DMS79 treated with DMSO at 0.1 percent for 48 hours (cell line): Measurements from ENCODE around the gene CPNE9.

Experiments
- DNase-seq: peaks from one replicate; lab custom pipeline; 2025; lab: John Stamatoyannopoulos, UW

Gene CPNE9

GRCh38 chr3:9703736-9704346 is at the start of gene CPNE9:
CPNE9 (plus strand) TSS chr3:9703833; CDS start chr3:9703997, 164 bp downstream.
- DNase-seq = no peak

- DNase-seq = no peak
These were observed 43.8 kb upstream of the CPNE9 start for GRCh38 chr3:9659849-9660248.

GRCh38 chr3:9660972-9661371 is 42.7 kb upstream of the CPNE9 start:
- DNase-seq = no peak

- no peak for DNase-seq
These were observed 39.4 kb upstream of the CPNE9 start for GRCh38 chr3:9664119-9664751.

- no peak for DNase-seq
These were observed 36.8 kb upstream of the CPNE9 start for GRCh38 chr3:9666704-9667445.

- DNase-seq = no peak
These were observed 34.4 kb upstream of the CPNE9 start for GRCh38 chr3:9669277-9669676.

GRCh38 chr3:9669720-9670432 is 33.8 kb upstream of the CPNE9 start:
- DNase-seq = no peak

- no peak for DNase-seq
These were observed 30.6 kb upstream of the CPNE9 start for GRCh38 chr3:9673082-9673481.

GRCh38 chr3:9673752-9674151 is 29.9 kb upstream of the CPNE9 start:
- DNase-seq = no peak

- DNase-seq = no peak
These were observed 27.8 kb upstream of the CPNE9 start for GRCh38 chr3:9675736-9676290.

- DNase-seq = no peak
These were observed 26.8 kb upstream of the CPNE9 start for GRCh38 chr3:9676785-9677184.

- DNase-seq = no peak
These were observed 25.1 kb upstream of the CPNE9 start for GRCh38 chr3:9678493-9678892.

- no peak for DNase-seq
These were observed 24.1 kb upstream of the CPNE9 start for GRCh38 chr3:9679476-9680080.

- DNase-seq = no peak
These were observed 22.5 kb upstream of the CPNE9 start for GRCh38 chr3:9681011-9681722.

- no peak for DNase-seq
These were observed 21.9 kb upstream of the CPNE9 start for GRCh38 chr3:9681723-9682081.

GRCh38 chr3:9682096-9682495 is 21.5 kb upstream of the CPNE9 start:
- no peak for DNase-seq

- DNase-seq = no peak
These were observed 20.2 kb upstream of the CPNE9 start for GRCh38 chr3:9683426-9683825.

- DNase-seq = no peak
These were observed 18.2 kb upstream of the CPNE9 start for GRCh38 chr3:9685216-9686049.

- no peak for DNase-seq
These were observed 17.5 kb upstream of the CPNE9 start for GRCh38 chr3:9686050-9686550.

- DNase-seq = no peak
These were observed 16.9 kb upstream of the CPNE9 start for GRCh38 chr3:9686703-9687102.
